Measurements from ENCODE around the gene DEGS2.

DNA sequence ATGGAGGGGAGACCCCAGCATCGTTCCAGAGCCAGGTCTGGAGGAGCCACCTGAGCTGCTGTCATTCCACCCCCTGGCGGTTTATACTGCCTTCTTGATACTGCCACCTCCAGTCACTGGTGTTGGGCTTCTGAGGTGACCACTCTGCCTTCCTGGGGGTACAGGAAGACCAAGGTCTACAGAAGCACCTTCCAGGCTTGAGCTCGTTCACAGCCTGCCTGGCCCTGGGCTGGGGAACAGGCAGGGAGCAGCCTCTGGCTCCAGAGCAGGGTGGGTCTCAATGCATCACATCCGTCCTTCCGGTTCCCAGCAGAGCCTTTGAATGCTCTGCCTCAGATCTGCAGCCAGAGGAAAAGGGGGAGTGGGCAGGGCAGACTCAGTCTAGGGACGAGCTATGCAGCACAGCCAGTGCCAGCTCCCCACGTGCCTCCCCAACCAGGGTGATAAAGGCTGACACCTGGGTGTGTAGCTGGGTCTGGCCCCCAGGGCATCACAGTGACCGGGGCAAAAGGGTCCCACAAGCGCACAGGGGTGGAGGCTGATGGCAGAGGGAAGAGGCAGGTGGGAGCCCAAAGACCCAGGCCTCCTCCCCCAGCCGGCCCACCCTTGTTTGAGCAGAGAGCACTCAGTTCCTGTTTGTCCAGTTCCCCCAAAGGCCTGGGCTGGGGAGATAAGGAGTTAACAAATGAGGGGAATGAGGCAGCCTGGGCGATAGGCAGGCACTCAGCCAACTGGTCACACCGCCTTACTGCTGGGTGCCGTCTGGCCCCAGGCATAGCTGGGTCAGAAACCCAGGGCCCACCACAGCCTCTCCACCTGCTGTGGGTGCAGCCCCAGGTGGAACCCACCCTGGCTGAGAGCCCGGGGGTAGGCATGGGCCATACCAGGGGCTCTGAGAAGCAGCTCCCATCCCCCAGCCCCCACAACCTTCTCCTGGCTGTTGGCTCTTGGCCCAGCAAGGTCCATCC lies 17.1 kb downstream of the DEGS2 start:
- TF ChIP-seq, protein P1, sequence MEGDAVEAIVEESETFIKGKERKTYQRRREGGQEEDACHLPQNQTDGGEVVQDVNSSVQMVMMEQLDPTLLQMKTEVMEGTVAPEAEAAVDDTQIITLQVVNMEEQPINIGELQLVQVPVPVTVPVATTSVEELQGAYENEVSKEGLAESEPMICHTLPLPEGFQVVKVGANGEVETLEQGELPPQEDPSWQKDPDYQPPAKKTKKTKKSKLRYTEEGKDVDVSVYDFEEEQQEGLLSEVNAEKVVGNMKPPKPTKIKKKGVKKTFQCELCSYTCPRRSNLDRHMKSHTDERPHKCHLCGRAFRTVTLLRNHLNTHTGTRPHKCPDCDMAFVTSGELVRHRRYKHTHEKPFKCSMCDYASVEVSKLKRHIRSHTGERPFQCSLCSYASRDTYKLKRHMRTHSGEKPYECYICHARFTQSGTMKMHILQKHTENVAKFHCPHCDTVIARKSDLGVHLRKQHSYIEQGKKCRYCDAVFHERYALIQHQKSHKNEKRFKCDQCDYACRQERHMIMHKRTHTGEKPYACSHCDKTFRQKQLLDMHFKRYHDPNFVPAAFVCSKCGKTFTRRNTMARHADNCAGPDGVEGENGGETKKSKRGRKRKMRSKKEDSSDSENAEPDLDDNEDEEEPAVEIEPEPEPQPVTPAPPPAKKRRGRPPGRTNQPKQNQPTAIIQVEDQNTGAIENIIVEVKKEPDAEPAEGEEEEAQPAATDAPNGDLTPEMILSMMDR (IDR thresholded peaks at IDR 0.05), result no peak
- no peak for TF ChIP-seq POLR2A (IDR thresholded peaks at IDR 0.05)

Data from gastroesophageal sphincter (tissue), 3 donors.